ENCODE results near the gene EVI5L.
A peak's percentile ranks its signal among the peaks of the same experiment; 100 is the strongest.
"Not testable (repeated sequence)": the region's sequence is repeated elsewhere in the genome, so short reads cannot be mapped to it uniquely, and the experiment has no call there.

Gene EVI5L

GRCh38 chr19:7859087-7859486, 29.1 kb downstream of the EVI5L start:
- H3K9ac ChIP-seq (ENCODE audit: low read length); H3K9me3 ChIP-seq (ENCODE audit: control insufficient read depth, low read length); H3K36me3 ChIP-seq (ENCODE audit: control insufficient read depth, insufficient read depth, low read length); H3K4me3 ChIP-seq (ENCODE audit: low read length): not testable (repeated sequence)
- H3K27me3 ChIP-seq (ENCODE audit: control insufficient read depth, insufficient read depth, low read length), result peaks cover 19% of the 10 kb centered on the region
- peaks cover 12% of the 10 kb centered on the region for H3K4me1 ChIP-seq (ENCODE audit: control insufficient read depth, insufficient read depth, low read length)

DNA sequence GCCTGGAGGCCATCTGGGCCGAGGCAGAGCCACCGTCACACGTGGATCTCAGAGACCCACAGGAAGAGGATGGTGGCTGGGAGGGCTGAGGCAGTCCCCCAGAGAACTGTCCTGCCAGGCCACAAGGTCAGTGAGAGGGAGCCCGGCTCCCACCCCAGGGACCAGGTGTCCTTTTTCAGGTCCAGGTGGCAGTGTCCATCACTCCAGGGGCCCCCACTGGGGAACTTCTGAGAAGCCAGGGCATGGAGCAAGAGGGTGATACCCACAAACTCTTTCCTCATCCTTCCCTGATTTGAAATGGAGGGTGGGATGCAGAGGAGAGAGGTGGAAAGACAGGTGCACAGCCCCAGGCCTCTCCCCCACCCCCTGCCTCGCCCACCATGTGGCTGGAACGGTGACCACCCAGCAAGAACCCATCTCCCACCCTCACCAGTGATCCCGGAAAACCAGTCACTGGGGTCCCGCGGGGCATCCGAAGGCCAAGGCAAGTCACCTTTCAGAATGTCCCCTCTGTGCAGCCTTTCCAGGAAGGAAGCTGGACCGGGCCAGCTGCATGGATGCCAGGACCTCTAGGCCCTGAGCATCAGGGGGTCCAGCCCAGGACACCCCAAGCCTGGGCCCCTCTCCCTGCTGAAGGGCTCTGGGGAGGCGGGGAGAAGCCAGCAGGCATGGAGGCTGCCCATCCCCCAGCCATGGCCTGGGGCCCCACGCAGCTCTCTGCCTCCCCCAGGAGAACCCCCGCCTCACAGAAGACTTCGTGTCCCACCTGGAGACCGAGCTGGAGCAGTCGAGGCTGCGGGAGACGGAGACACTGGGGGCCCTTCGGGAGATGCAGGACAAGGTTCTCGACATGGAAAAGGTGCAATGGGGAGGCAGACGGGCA, 30.1 kb downstream of the EVI5L start:
- Histone ChIP-seq H3K4me1 (ENCODE audit: control insufficient read depth, insufficient read depth, low read length) (peaks cover 16% of the 10 kb centered on the region), H3K36me3 (ENCODE audit: control insufficient read depth, insufficient read depth, low read length) (no peaks in the 10 kb centered on the region), H3K9me3 (ENCODE audit: control insufficient read depth, low read length) (no peaks in the 10 kb centered on the region), H3K27me3 (ENCODE audit: control insufficient read depth, insufficient read depth, low read length) (peaks cover 26% of the 10 kb centered on the region), H3K4me3 (ENCODE audit: low read length) (no peak overlapping the region), H3K9ac (ENCODE audit: low read length) (no peak overlapping the region)

DNA sequence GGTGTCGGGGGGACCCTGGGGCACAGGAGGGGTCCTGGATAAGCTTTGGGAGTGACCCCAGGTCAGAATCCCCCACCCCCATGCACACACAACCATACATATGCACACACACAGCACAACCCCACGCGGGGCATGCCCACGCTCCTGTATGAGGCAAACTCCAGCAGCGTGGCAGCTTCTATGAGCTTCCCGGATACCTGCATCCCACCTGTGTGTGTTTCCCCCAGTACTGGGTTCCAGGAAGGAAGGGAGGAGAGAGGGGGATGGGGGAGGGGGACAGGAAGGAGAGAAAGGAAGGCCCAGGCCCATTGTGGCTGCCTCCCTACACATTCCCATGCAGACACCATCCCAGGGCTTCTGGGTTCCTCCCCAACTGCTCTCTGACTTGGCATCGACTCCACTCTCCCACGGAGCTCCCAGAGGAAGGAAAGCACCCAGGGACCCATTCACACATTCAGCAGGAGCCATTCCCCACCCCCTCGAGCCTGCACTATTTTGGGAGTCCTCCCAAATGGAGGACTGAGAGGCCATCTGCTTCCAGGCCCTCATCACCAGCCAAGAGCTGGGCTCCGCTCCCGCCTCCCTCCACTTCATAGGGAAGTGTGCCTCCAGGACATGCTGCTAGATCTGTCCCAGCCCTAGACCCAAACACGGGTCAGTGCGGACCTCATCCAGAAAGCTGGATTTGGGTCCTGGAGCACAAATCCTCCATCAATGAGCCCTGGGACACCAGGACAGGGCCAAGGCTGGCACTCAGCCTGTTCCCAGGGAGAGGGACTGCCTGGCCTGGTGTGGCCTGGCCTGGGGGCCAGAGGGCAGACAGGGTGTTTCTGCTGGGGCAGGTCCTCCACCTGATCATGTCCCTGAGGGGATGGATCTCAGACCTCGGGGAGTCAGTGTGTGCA, 30.9 kb downstream of the EVI5L start:
- Histone ChIP-seq H3K4me1 (ENCODE audit: control insufficient read depth, insufficient read depth, low read length) (peaks cover 21% of the 10 kb centered on the region), H3K27me3 (ENCODE audit: control insufficient read depth, insufficient read depth, low read length) (peaks cover 32% of the 10 kb centered on the region), H3K9ac (ENCODE audit: low read length) (no peak overlapping the region), H3K36me3 (ENCODE audit: control insufficient read depth, insufficient read depth, low read length) (no peaks in the 10 kb centered on the region), H3K4me3 (ENCODE audit: low read length) (no peak overlapping the region), H3K9me3 (ENCODE audit: control insufficient read depth, low read length) (no peaks in the 10 kb centered on the region)

- Histone ChIP-seq H3K4me3 (ENCODE audit: low read length) (no peak overlapping the region), H3K4me1 (ENCODE audit: control insufficient read depth, insufficient read depth, low read length) (peaks cover 21% of the 10 kb centered on the region), H3K36me3 (ENCODE audit: control insufficient read depth, insufficient read depth, low read length) (no peaks in the 10 kb centered on the region), H3K9me3 (ENCODE audit: control insufficient read depth, low read length) (no peaks in the 10 kb centered on the region), H3K9ac (ENCODE audit: low read length) (peak overlapping the region; percentile 15), H3K27me3 (ENCODE audit: control insufficient read depth, insufficient read depth, low read length) (peaks cover 37% of the 10 kb centered on the region)
Measured at GRCh38 chr19:7861619-7862412, 31.8 kb downstream of the EVI5L start.

- Histone ChIP-seq H3K27me3 (ENCODE audit: control insufficient read depth, insufficient read depth, low read length) (peaks cover 40% of the 10 kb centered on the region), H3K4me3 (ENCODE audit: low read length) (no peak overlapping the region), H3K4me1 (ENCODE audit: control insufficient read depth, insufficient read depth, low read length) (peaks cover 21% of the 10 kb centered on the region), H3K9me3 (ENCODE audit: control insufficient read depth, low read length) (no peaks in the 10 kb centered on the region), H3K9ac (ENCODE audit: low read length) (peak overlapping the region; percentile 15), H3K36me3 (ENCODE audit: control insufficient read depth, insufficient read depth, low read length) (no peaks in the 10 kb centered on the region)
Measured at GRCh38 chr19:7862413-7862951, 32.5 kb downstream of the EVI5L start.

GRCh38 chr19:7863157-7863970, 33.3 kb downstream of the EVI5L start:
- Histone ChIP-seq H3K4me1 (ENCODE audit: control insufficient read depth, insufficient read depth, low read length) (peaks cover 24% of the 10 kb centered on the region), H3K27me3 (ENCODE audit: control insufficient read depth, insufficient read depth, low read length) (peaks cover 39% of the 10 kb centered on the region), H3K9me3 (ENCODE audit: control insufficient read depth, low read length) (no peaks in the 10 kb centered on the region), H3K36me3 (ENCODE audit: control insufficient read depth, insufficient read depth, low read length) (no peaks in the 10 kb centered on the region), H3K9ac (ENCODE audit: low read length) (no peak overlapping the region), H3K4me3 (ENCODE audit: low read length) (no peak overlapping the region)

DNA sequence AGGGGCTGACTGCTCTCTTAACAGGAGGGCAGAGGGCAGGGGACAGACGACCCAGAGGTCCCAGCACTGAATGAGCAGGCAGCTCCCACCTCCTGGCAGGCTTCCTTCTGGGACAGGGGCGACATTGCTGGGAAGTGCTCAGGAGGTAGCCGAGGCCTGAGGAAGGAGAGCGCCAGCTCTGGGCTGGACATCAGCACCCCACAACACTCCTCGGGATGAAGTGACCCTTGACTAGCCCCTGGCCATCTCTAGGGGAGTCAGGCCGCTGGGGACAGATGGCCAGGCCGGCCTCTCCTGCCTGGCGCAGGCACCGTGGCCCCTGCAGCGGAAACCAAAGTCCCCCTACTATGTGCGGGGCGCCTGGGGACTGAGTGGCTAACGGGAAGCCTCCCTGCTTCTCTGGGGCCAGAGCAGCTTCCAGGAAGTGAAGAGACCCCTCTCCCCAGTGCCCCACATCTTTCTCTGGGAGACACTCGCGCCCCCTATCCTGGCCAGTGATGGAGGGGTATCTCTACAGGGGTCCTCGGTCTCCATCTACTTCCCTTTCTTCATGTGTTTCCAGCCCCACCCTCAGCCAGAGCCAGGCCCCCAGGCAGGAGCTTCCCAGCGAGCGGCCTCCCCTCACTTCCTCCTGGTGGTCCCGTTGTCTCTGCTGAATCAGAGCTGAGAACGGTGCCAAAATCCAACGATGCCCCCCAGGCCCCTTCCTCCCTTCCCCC, 34.1 kb downstream of the EVI5L start:
- Histone ChIP-seq H3K36me3 (ENCODE audit: control insufficient read depth, insufficient read depth, low read length) (no peaks in the 10 kb centered on the region), H3K4me3 (ENCODE audit: low read length) (no peak overlapping the region), H3K27me3 (ENCODE audit: control insufficient read depth, insufficient read depth, low read length) (peaks cover 39% of the 10 kb centered on the region), H3K9ac (ENCODE audit: low read length) (no peak overlapping the region), H3K9me3 (ENCODE audit: control insufficient read depth, low read length) (no peaks in the 10 kb centered on the region), H3K4me1 (ENCODE audit: control insufficient read depth, insufficient read depth, low read length) (peaks cover 31% of the 10 kb centered on the region)

GRCh38 chr19:7864690-7865074, 34.7 kb downstream of the EVI5L start:
- H3K27me3 ChIP-seq (ENCODE audit: control insufficient read depth, insufficient read depth, low read length), result peaks cover 39% of the 10 kb centered on the region

GRCh38 chr19:7865262-7865911, 35.4 kb downstream of the EVI5L start:
- Histone ChIP-seq H3K36me3 (ENCODE audit: control insufficient read depth, insufficient read depth, low read length) (no peaks in the 10 kb centered on the region), H3K27me3 (ENCODE audit: control insufficient read depth, insufficient read depth, low read length) (peaks cover 39% of the 10 kb centered on the region), H3K4me1 (ENCODE audit: control insufficient read depth, insufficient read depth, low read length) (peaks cover 39% of the 10 kb centered on the region), H3K4me3 (ENCODE audit: low read length) (no peak overlapping the region), H3K9ac (ENCODE audit: low read length) (no peak overlapping the region), H3K9me3 (ENCODE audit: control insufficient read depth, low read length) (no peaks in the 10 kb centered on the region)

More at GRCh38 chr19:7864690-7865074, 34.7 kb downstream of the EVI5L start:
- Histone ChIP-seq H3K36me3 (ENCODE audit: control insufficient read depth, insufficient read depth, low read length) (no peaks in the 10 kb centered on the region), H3K4me1 (ENCODE audit: control insufficient read depth, insufficient read depth, low read length) (peaks cover 33% of the 10 kb centered on the region), H3K9ac (ENCODE audit: low read length) (no peak overlapping the region), H3K9me3 (ENCODE audit: control insufficient read depth, low read length) (no peaks in the 10 kb centered on the region), H3K4me3 (ENCODE audit: low read length) (no peak overlapping the region)

DNA sequence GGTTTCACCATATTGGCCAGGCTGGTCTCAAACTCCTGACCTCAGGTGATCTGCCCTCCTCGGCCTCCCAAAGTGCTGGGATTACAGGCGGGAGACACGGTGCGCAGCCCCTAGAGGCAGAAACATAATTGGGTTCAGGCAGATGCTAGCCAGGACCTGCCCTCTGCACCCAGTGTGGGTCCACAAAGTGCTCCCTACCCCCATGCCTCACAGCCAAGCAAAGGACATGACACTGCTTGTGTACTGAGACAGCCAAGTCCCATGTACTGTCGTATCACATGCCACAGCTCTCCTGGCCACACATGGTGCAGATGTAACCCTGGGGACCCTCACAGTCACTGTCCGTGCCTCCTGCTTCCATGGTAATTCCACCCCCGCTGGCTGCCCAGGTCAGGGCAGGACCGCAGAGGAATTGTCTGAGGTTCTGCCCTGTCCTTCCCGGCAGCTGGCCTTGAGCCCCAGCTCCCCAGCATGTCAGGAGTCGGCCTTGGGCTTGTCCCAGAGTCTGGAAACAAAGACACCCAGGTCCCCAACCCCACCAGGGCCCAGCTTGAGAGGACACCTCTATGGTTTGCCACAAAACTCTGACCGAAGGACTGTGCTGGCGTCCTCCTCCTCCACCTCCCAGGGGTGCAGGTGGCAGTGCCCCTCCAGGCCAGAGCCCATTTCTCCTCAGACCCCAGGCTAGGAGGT, 36.5 kb downstream of the EVI5L start:
- peaks cover 47% of the 10 kb centered on the region for H3K4me1 ChIP-seq (ENCODE audit: control insufficient read depth, insufficient read depth, low read length)
- no peaks in the 10 kb centered on the region for H3K36me3 ChIP-seq (ENCODE audit: control insufficient read depth, insufficient read depth, low read length)
- no peaks in the 10 kb centered on the region for H3K9me3 ChIP-seq (ENCODE audit: control insufficient read depth, low read length)
- H3K27me3 ChIP-seq (ENCODE audit: control insufficient read depth, insufficient read depth, low read length), result peaks cover 34% of the 10 kb centered on the region
- H3K9ac ChIP-seq (ENCODE audit: low read length), result no peak overlapping the region
- no peak overlapping the region for H3K4me3 ChIP-seq (ENCODE audit: low read length)
